ENCODE data around the gene SPINT3. TPM values are rescaled to one million over a fixed set of nuclear protein-coding genes. Genes with fewer than 3 reads are reported as not detected.

The SPINT3 gene
- polyA plus RNA-seq, 2 of the 4 experiments (the other 2 are of a cell fraction) = not detected

- Histone ChIP-seq H3K4me2 (no peak overlapping the region), H3K9me3 (peaks cover 5% of the 10 kb centered on the region; the same call in 1 of the 3 replicates), H3K27ac (no peak overlapping the region), H3K4me1 (peaks cover 8% of the 10 kb centered on the region; the same call in 2 of the 3 replicates), H3K4me3 (no peak overlapping the region)
- ChIA-PET CTCF (interaction anchor here (0.9 to 7.4 kb wide), 7 partner anchors 10 to 303 kb away, joined by 3 to 33 read pairs (median 6); no protein-coding TSS in a partner anchor), POLR2A (no interaction called here)
- FAIRE-seq (no peak), DNase-seq (ENCODE audit: low read depth in 1 of 2, low spot score in 1 of 2) (no peak), ATAC-seq (no peak)
- TF ChIP-seq FOSB (CRISPR knock-in tag; IDR thresholded peaks at IDR 0.05) (no peak), ESRRA (IDR thresholded peaks at IDR 0.05; ENCODE audit: borderline replicate concordance, low read length) (no peak), CTCF (IDR thresholded peaks at IDR 0.05) (no peak), RCOR1 (IDR thresholded peaks at IDR 0.05; ENCODE audit: low read depth, low read length) (no peak), JUN (IDR thresholded peaks at IDR 0.05) (no peak), EP300 (IDR thresholded peaks at IDR 0.05) (no peak), EHF (CRISPR knock-in tag; IDR thresholded peaks at IDR 0.05) (no peak), FOSL2 (IDR thresholded peaks at IDR 0.05) (no peak), FOSL2 (CRISPR knock-in tag; IDR thresholded peaks at IDR 0.05) (no peak), RFX5 (IDR thresholded peaks at IDR 0.05) (no peak)
- WGBS (ENCODE audit: missing lambda C conversion rate) = 17% methylated on average over 3 of the region's 3 CpGs
These were observed 47.6 kb downstream of the SPINT3 start for GRCh38 chr20:45467861-45468260.

GRCh38 chr20:45467172-45467571, 48.2 kb downstream of the SPINT3 start:
- no peak for DNase-seq (ENCODE audit: low read depth in 1 of 2, low spot score in 1 of 2)
- ChIA-PET CTCF (interaction anchor here (1.6 to 7.4 kb wide), 5 partner anchors 17 to 304 kb away, joined by 4 to 33 read pairs (median 7); no protein-coding TSS in a partner anchor), POLR2A (no interaction called here)
- no peak overlapping the region for H3K4me2 ChIP-seq
- H3K9me3 ChIP-seq = peaks cover 5% of the 10 kb centered on the region; the same call in 1 of the 3 replicates
- no peak overlapping the region for H3K27ac ChIP-seq
- 54% methylated on average over 6 of the region's 6 CpGs for WGBS (ENCODE audit: missing lambda C conversion rate)
- FAIRE-seq = no peak
- peaks cover 8% of the 10 kb centered on the region; the same call in 2 of the 3 replicates for H3K4me1 ChIP-seq
- no peak overlapping the region for H3K4me3 ChIP-seq
- ATAC-seq = no peak
- TF ChIP-seq HOXA7 (CRISPR knock-in tag; IDR thresholded peaks at IDR 0.05) (no peak), HOXB5 (CRISPR knock-in tag; IDR thresholded peaks at IDR 0.05) (no peak), BCL3 (IDR thresholded peaks at IDR 0.05) (no peak), TP53 (CRISPR knock-in tag; IDR thresholded peaks at IDR 0.05) (no peak), RCOR1 (IDR thresholded peaks at IDR 0.05; ENCODE audit: low read depth, low read length) (no peak), JUN (IDR thresholded peaks at IDR 0.05) (no peak), HES2 (IDR thresholded peaks at IDR 0.05) (no peak), SREBF2 (IDR thresholded peaks at IDR 0.05) (no peak), HDAC2 (IDR thresholded peaks at IDR 0.05) (no peak), RNF2 (IDR thresholded peaks at IDR 0.05; ENCODE audit: borderline replicate concordance, low read depth) (no peak), MAZ (IDR thresholded peaks at IDR 0.05; ENCODE audit: borderline replicate concordance, low read depth, low read length) (no peak), ZFP36 (IDR thresholded peaks at IDR 0.05; ENCODE audit: borderline replicate concordance, partially characterized antibody) (no peak), ELK1 (IDR thresholded peaks at IDR 0.05; ENCODE audit: low read depth, low read length) (no peak), CTCF (IDR thresholded peaks at IDR 0.05) (no peak), FOSL2 (IDR thresholded peaks at IDR 0.05) (no peak), FOSL2 (CRISPR knock-in tag; IDR thresholded peaks at IDR 0.05) (no peak), CHD4 (IDR thresholded peaks at IDR 0.05; ENCODE audit: borderline replicate concordance) (no peak)

All from A549 (cell line).